NOMO-1 treated with DMSO at 0.1 percent for 48 hours (cell line): ENCODE measurements around the gene NVL.

Experiments
- DNase-seq: peaks from one replicate; lab custom pipeline; 2025; ENCODE audit not compliant: unreplicated experiment; lab: John Stamatoyannopoulos, UW

The NVL gene

GRCh38 chr1:224287714-224288113, 42.3 kb downstream of the NVL start:
- DNase-seq, result no peak

GRCh38 chr1:224282140-224282539, 47.8 kb downstream of the NVL start:
- no peak for DNase-seq

- DNase-seq, result no peak
Measured at GRCh38 chr1:224276771-224277487, 53.0 kb downstream of the NVL start.

GRCh38 chr1:224274970-224275626, 54.9 kb downstream of the NVL start:
- DNase-seq, result no peak

- DNase-seq, result no peak
Measured at GRCh38 chr1:224273641-224274040, 56.3 kb downstream of the NVL start.

GRCh38 chr1:224271106-224271505, 58.9 kb downstream of the NVL start:
- no peak for DNase-seq

- no peak for DNase-seq
Measured at GRCh38 chr1:224267925-224268324, 62.0 kb downstream of the NVL start.

GRCh38 chr1:224266915-224267856, 62.8 kb downstream of the NVL start:
- no peak for DNase-seq

GRCh38 chr1:224266105-224266914, 63.7 kb downstream of the NVL start:
- DNase-seq, result no peak

- DNase-seq, result no peak
Measured at GRCh38 chr1:224264321-224264720, 65.7 kb downstream of the NVL start.

GRCh38 chr1:224262373-224263054, 67.5 kb downstream of the NVL start:
- DNase-seq, result no peak

- DNase-seq, result no peak
Measured at GRCh38 chr1:224259986-224260385, 70.0 kb downstream of the NVL start.

- DNase-seq, result no peak
Measured at GRCh38 chr1:224258351-224258750, 71.6 kb downstream of the NVL start.

GRCh38 chr1:224256640-224257039, 73.3 kb downstream of the NVL start:
- no peak for DNase-seq

- no peak for DNase-seq
Measured at GRCh38 chr1:224253721-224254120, 76.3 kb downstream of the NVL start.

- DNase-seq, result no peak
Measured at GRCh38 chr1:224252479-224252878, 77.5 kb downstream of the NVL start.

GRCh38 chr1:224251741-224252146, 78.2 kb downstream of the NVL start:
- DNase-seq, result no peak

- DNase-seq, result peak; percentile 88
Measured at GRCh38 chr1:224245188-224245587, 84.8 kb downstream of the NVL start.

- DNase-seq, result no peak
Measured at GRCh38 chr1:224238756-224239155, 91.2 kb downstream of the NVL start.

GRCh38 chr1:224238212-224238611, 91.8 kb downstream of the NVL start:
- DNase-seq, result no peak
